Measurements from ENCODE around the gene LRRC8A.

LRRC8A gene

GRCh38 chr9:128841694-128842492 is 40.0 kb upstream of the LRRC8A start:
- no peak for TF ChIP-seq CTCF (IDR thresholded peaks at IDR 0.05)

DNA sequence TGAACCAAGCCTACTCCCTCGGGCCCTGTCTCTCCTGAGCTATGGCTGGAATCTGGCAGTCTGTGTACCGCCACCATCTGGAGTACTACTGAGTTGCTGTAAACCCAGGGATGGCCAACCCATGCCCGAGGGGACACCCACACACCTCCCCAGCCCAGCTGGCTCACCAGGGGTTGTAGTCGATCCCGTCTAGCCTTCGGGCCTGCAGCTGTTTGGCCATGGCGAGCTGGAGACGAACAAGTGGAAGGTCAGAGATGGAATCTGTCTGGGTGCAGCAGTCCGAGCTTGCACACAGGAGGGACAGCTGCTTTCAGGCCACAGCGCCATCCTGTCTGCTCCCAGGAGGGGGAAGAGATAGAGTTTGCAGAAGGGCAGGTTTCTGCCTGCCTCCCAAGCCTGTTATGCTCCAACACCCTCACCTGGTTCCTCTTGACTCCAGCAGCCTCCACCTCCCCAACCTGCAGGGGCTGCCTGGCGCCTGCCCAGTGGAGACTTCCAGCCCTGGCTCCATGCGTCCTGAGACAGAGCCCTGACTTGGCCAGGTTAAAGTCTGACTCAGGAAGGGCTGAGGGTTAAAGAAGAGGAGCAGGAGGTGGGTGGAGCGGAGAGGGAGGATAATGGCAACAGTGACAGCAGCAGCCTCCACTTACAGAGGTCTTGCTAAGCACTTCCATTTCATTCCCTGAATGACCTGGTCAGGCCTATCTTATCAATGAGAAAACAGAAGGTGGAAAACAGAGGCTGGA is 36.6 kb upstream of the LRRC8A start:
- TF ChIP-seq CTCF (IDR thresholded peaks at IDR 0.05) = no peak

GRCh38 chr9:128846680-128847030 is 35.3 kb upstream of the LRRC8A start:
- TF ChIP-seq CTCF (IDR thresholded peaks at IDR 0.05) = no peak

- no peak for TF ChIP-seq CTCF (IDR thresholded peaks at IDR 0.05)
These were observed 34.1 kb upstream of the LRRC8A start for GRCh38 chr9:128847803-128848202.

GRCh38 chr9:128851779-128852600 is 29.9 kb upstream of the LRRC8A start:
- peak; percentile 64 for TF ChIP-seq CTCF (IDR thresholded peaks at IDR 0.05)

DNA sequence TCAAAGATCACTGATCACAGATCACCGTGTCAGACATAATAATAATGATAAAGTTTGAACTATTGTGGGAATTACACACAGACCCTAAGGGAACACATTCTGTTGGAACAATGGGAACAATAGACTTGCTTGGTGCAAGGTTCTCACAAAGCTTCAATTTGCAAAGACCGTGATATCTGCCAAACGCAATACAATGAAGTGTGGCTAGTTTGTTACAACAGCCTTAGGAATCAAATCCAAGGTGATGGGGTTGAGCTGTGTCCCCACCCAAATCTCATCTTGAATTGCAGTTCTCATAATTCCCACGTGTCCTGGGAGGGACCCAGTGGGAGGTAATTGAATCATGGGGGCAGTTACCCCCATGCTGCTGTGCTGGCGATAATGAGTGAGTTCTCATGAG is 21.0 kb upstream of the LRRC8A start:
- no peak for TF ChIP-seq CTCF (IDR thresholded peaks at IDR 0.05)

DNA sequence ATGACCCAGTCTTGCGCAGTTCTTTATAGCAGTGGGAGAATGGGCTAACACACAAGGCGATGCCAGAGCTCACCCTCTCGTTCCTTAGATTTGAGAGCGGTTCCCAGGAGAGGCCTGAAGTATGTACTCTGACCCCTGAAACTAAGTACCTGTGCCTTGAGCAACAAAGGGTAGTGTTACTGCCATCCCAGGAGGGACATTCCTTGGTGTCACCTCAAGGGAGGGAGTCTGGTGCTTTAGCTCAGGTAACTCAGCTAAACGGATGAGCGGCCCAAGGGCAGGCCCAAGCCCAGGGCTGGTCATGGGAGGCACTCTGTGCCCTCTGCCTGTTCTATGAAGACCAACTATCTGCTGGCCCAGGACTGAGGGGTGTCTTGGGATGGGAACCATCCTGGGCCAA is 20.4 kb upstream of the LRRC8A start:
- TF ChIP-seq CTCF (IDR thresholded peaks at IDR 0.05) = no peak

Data from LNCAP (cell line).